ENCODE measurements around the gene EPHA1. TPM values are rescaled to one million over a fixed set of nuclear protein-coding genes. Genes with fewer than 3 reads are reported as not detected.

EPHA1 gene
- total RNA-seq, 1 experiment from 2014 or later, result 0.39 TPM

DNA sequence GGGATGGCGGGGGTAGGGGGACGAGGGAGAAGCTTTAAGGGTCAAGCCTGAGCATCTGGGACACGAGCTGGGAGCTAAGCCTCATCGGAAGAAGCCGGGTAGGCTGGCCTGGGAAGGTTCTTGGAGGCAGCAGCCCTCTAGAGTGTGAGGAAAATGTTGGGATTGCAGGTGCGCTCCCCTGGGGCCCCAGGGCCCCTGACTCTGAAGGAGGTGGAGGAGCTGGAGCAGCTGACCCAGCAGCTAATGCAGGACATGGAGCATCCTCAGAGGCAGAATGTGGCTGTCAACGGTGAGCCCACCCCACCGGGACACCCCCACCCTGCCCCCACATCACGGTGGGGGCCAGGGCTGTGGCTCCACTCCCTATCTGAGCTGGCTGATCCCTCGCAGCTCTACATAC lies 20.6 kb downstream of the EPHA1 start:
- CTCF ChIA-PET, result no interaction called here
- H3K27me3 ChIP-seq (ENCODE audit: control insufficient read depth, insufficient read depth, low read length), result no peaks in the 10 kb centered on the region
- TF ChIP-seq, protein P1, sequence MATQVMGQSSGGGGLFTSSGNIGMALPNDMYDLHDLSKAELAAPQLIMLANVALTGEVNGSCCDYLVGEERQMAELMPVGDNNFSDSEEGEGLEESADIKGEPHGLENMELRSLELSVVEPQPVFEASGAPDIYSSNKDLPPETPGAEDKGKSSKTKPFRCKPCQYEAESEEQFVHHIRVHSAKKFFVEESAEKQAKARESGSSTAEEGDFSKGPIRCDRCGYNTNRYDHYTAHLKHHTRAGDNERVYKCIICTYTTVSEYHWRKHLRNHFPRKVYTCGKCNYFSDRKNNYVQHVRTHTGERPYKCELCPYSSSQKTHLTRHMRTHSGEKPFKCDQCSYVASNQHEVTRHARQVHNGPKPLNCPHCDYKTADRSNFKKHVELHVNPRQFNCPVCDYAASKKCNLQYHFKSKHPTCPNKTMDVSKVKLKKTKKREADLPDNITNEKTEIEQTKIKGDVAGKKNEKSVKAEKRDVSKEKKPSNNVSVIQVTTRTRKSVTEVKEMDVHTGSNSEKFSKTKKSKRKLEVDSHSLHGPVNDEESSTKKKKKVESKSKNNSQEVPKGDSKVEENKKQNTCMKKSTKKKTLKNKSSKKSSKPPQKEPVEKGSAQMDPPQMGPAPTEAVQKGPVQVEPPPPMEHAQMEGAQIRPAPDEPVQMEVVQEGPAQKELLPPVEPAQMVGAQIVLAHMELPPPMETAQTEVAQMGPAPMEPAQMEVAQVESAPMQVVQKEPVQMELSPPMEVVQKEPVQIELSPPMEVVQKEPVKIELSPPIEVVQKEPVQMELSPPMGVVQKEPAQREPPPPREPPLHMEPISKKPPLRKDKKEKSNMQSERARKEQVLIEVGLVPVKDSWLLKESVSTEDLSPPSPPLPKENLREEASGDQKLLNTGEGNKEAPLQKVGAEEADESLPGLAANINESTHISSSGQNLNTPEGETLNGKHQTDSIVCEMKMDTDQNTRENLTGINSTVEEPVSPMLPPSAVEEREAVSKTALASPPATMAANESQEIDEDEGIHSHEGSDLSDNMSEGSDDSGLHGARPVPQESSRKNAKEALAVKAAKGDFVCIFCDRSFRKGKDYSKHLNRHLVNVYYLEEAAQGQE (IDR thresholded peaks at IDR 0.05; ENCODE audit: insufficient read depth in 1 of 2, low read depth in 2 of 2, low read length in 1 of 2), result no peak
- TF ChIP-seq TCF7L2 (IDR thresholded peaks at IDR 0.05; ENCODE audit: low read depth, low read length), result no peak
- TF ChIP-seq, protein P2, sequence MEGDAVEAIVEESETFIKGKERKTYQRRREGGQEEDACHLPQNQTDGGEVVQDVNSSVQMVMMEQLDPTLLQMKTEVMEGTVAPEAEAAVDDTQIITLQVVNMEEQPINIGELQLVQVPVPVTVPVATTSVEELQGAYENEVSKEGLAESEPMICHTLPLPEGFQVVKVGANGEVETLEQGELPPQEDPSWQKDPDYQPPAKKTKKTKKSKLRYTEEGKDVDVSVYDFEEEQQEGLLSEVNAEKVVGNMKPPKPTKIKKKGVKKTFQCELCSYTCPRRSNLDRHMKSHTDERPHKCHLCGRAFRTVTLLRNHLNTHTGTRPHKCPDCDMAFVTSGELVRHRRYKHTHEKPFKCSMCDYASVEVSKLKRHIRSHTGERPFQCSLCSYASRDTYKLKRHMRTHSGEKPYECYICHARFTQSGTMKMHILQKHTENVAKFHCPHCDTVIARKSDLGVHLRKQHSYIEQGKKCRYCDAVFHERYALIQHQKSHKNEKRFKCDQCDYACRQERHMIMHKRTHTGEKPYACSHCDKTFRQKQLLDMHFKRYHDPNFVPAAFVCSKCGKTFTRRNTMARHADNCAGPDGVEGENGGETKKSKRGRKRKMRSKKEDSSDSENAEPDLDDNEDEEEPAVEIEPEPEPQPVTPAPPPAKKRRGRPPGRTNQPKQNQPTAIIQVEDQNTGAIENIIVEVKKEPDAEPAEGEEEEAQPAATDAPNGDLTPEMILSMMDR (IDR thresholded peaks at IDR 0.05), result no peak
- no peak for TF ChIP-seq SIN3A (IDR thresholded peaks at IDR 0.05; ENCODE audit: borderline replicate concordance, insufficient read depth, low read depth, low read length)
- TF ChIP-seq POLR2AphosphoS5 (IDR thresholded peaks at IDR 0.05; ENCODE audit: low read depth, low read length), result no peak
- no peak overlapping the region for H3K27ac ChIP-seq (ENCODE audit: low read length)
- no peak overlapping the region for H3K4me3 ChIP-seq (ENCODE audit: low read depth in 2 of 2, low read length in 2 of 2)
- H3K9me3 ChIP-seq (ENCODE audit: control insufficient read depth, insufficient read depth, low read depth, low read length), result no peaks in the 10 kb centered on the region
- in situ Hi-C loops (cut with HindIII; ENCODE audit: low pct_unique_long_range_greater_than_20kb, low sequenced_read_pairs), result no loop called here
- intact Hi-C loops (cut with micrococcal nuclease; ENCODE audit: unreplicated experiment), result no loop called here
- ATAC-seq (no peak), DNase-seq (ENCODE audit: low read depth, low spot score) (no peak)
- no peaks in the 10 kb centered on the region for H3K4me1 ChIP-seq (ENCODE audit: control insufficient read depth, insufficient read depth, low read length)
- peaks cover 3% of the 10 kb centered on the region; the same call in 1 of the 2 replicates for H3K36me3 ChIP-seq (ENCODE audit: control insufficient read depth, insufficient read depth, low read length)
- POLR2A ChIA-PET, result no interaction called here
- BruUV-seq (replicated peaks), result no TSS peak

DNA sequence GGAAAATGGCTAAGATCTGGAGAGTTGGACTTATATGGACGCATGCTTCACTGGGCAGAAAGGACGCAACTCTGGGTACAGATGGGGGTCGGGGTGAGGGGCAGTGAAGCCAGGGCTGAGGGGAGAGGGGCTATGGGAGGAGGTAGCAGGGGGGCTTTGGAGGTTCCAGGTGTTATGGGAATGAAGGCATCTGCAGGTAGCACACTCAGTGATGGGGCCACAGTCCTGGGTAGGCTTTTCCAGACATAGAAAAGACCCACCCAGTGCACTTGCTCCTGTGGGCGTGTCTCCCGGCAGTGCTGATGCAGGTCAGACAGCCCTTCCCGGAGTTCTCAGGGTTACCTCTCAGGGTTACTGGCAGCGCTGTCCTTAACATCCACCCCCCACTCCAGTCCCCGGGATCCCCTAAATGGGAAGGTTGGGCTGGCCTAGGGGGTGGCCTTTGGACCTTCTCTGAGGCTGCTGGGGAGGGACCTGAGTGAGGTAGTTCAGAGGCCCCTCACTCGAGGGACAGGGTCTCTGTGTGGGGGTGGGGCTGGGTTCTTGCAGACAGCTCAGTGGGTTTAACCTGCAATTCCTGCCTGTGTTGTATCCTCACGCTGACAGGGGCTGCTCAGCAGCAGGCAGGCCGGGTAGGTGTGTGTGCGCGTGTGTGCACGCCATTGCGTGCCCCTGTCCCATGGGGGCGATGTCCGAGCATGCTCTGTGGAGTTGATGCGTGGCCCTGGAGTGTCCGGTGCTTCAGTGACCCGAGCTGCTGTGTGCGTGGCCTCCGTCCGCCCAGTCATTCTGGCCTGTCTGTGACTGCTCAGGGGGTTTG lies 21.3 kb downstream of the EPHA1 start:
- Histone ChIP-seq H3K9me3 (ENCODE audit: control insufficient read depth, insufficient read depth, low read depth, low read length) (no peaks in the 10 kb centered on the region), H3K36me3 (ENCODE audit: control insufficient read depth, insufficient read depth, low read length) (peaks cover 3% of the 10 kb centered on the region; the same call in 1 of the 2 replicates), H3K4me3 (ENCODE audit: low read depth in 2 of 2, low read length in 2 of 2) (no peak overlapping the region), H3K27me3 (ENCODE audit: control insufficient read depth, insufficient read depth, low read length) (no peaks in the 10 kb centered on the region), H3K4me1 (ENCODE audit: control insufficient read depth, insufficient read depth, low read length) (peaks cover 2% of the 10 kb centered on the region; the same call in 1 of the 2 replicates), H3K27ac (ENCODE audit: low read length) (no peak overlapping the region)
- DNase-seq (ENCODE audit: low read depth, low spot score) (no peak), ATAC-seq (peak; percentile 31; the same call in 1 of the 2 replicates)
- ChIA-PET CTCF (no interaction called here), POLR2A (no interaction called here)
- intact Hi-C loops (cut with micrococcal nuclease; ENCODE audit: unreplicated experiment), result no loop called here
- in situ Hi-C loops (cut with HindIII; ENCODE audit: low pct_unique_long_range_greater_than_20kb, low sequenced_read_pairs), result no loop called here
- TF ChIP-seq SIN3A (IDR thresholded peaks at IDR 0.05; ENCODE audit: borderline replicate concordance, insufficient read depth, low read depth, low read length) (no peak), POLR2AphosphoS5 (IDR thresholded peaks at IDR 0.05; ENCODE audit: low read depth, low read length) (no peak), TCF7L2 (IDR thresholded peaks at IDR 0.05; ENCODE audit: low read depth, low read length) (no peak)
- TF ChIP-seq, protein P1 (IDR thresholded peaks at IDR 0.05; ENCODE audit: insufficient read depth in 1 of 2, low read depth in 2 of 2, low read length in 1 of 2), result no peak
- TF ChIP-seq, protein P2 (IDR thresholded peaks at IDR 0.05), result no peak; the same call in 1 of the 2 replicates
- no TSS peak for BruUV-seq (replicated peaks)

All from Panc1 (cell line).